ENCODE results near the gene AFG3L2. TPM values are rescaled to one million over a fixed set of nuclear protein-coding genes. Genes with fewer than 3 reads are reported as not detected.

AFG3L2 gene
- total RNA-seq, 1 experiment from 2014 or later = 66.7 TPM

GRCh38 chr18:12279781-12280531 lies 97.1 kb downstream of the AFG3L2 start (continued):
- TF ChIP-seq REST (IDR thresholded peaks at IDR 0.05; ENCODE audit: low read depth) (no peak), SP1 (IDR thresholded peaks at IDR 0.05; ENCODE audit: low read depth) (no peak), ZFX (IDR thresholded peaks at IDR 0.05) (no peak)

Other genes starting within 250 kb of the AFG3L2 start
- gene CIDEA, start 122.9 kb downstream of the AFG3L2 start, total RNA-seq (2021; ENCODE audit: unreplicated experiment) = not detected
- gene TUBB6, start 69.0 kb downstream of the AFG3L2 start, total RNA-seq (2021; ENCODE audit: unreplicated experiment) = 87.4 TPM
- 7.4 TPM for gene PRELID3A, start 30.7 kb upstream of the AFG3L2 start, total RNA-seq (2021; ENCODE audit: unreplicated experiment)

Measured in HCT116 (cell line).